HG02623 (cell line): ENCODE results near the gene ZNF268.
"Not testable (repeated sequence)": the region's sequence is repeated elsewhere in the genome, so short reads cannot be mapped to it uniquely, and the experiment has no call there.

Experiments used
- ATAC-seq: cut with Tn5 transposase; IDR thresholded peaks from one replicate; pipeline ENCODE4 v1.9.1; 2021; ENCODE audit warnings: moderate library complexity; ENCODE audit not compliant: unreplicated experiment

The ZNF268 gene

DNA sequence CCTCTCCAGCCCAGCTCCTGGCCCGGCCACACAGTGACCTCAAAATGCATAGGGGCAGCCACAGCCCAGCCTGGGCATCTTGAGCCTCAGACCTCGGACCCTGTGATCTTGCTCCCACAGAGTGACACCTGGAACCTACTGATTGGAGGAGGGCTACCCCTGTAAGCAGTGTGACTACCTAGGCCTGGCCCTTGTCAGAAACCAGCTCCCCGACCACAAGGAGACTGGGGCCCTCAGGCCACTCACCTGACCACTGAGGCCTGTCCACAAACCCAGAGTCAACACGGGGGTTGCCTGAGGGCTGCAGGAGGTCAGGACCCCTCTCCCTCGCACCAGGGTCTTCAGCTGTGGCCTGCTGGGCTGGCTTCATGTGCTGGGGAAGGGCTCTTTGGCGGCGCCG, 45.4 kb downstream of the ZNF268 start:
- no peak for ATAC-seq

DNA sequence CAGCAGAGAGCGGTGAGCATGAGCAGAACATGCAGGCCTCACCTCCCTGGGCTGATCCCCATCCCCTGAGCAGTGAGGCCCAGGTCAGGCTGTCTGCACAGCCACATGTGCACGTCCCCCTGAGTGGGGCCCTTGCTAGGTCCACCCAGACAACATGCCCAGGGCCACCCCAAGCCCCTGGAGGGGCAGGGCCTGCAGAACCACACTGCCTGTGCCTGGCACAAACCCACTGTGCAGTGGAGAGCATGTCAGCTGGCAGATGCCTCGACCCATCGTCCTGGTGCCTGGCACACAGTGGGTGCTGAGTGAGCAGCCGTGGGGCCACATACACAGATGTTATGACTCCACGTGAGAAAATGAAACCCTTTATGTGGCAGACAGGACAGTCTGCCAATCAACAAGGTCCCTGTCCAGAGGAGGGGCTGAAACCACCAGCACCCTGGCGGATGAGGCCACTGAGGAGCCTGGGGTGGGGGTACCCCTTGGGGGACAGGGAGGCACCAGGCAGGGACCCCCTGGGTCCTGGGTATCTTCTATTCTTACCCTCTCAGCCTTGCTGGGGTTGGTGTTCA, 46.1 kb downstream of the ZNF268 start:
- no peak for ATAC-seq

DNA sequence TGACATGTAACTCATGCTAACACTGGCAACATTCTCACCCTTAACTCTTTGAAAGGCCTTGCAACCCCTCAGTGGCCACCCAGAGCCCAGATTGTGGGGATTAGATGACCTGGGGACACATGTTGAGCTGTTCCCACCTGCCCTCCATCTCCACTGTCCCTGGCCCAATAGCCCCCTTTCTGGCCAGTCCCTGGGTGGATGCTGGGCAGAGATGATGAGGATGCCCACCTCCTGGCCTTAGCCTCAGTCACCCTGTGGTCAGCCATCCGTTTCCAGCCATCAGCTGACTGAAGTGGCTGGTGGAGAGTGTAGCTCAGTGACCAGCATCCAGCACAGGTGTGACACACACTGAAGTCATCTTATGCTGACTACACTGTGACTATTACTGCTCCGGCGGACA, 49.7 kb downstream of the ZNF268 start:
- ATAC-seq: no peak

DNA sequence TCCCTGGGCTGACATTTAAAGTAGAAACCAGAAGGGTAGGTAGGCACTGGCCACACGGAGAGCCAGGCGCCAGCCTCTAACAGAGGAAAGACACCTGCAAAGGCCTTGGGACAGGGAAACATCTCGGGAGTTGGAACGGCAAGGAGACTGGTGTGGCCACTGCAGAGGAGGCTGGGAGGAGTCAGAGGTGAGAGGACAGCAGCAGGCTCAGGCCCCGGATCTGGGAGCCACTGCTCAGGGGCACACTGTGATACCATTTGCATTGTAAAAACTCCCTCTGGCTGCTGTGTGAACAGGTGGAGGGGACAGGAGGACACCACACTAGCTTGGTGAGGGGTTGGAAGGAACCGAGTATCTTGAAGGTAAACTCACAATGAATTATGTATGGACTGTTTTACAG, 51.7 kb downstream of the ZNF268 start:
- no peak for ATAC-seq

DNA sequence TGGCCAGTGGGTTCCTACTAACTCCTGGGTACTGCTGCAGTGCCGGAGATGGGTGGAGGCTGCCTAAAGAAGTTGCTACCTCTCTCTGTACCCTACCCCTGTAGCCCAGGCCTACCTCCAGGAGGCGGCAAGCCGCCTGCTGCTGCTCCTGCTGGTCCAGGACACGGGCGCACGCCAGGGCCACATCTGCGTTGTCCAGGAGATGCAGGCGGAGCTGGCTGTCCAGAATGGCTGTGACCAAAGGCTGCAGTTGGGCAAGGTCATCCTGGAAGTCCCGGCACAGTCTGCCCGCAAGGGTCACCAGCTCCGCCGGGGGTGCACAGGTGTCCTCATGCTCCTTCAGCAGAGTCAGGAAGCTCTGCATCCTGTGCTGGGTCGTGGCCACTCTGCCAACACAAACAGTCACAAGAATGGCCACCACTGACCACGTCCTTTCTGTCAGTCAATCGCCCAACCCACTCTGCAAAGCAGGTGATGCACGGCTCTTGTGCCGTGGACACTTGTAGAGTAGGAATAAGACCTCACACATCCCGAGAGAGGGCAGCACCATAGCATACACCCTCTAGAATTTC, 52.8 kb downstream of the ZNF268 start:
- no peak for ATAC-seq

DNA sequence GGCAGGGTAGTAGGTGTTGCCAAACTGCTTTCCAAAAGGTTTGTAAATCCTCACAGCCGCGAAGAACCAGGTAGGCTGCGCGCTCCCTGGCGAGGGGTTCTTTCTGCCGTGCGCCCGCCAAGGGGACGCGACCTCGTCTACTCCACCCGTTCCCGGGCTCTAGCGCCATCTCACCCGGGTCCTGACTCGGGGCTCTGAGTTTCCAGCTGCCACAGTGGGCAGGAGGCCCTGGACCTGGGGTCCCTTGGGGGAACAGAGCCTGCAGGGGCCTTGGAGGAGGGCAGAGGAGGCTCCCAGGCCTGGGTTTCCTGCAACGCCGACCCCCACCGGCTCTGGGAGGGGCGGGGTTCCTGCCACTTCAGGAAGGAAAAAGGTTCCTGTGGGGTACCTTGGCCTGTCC, 53.7 kb downstream of the ZNF268 start:
- no peak for ATAC-seq

DNA sequence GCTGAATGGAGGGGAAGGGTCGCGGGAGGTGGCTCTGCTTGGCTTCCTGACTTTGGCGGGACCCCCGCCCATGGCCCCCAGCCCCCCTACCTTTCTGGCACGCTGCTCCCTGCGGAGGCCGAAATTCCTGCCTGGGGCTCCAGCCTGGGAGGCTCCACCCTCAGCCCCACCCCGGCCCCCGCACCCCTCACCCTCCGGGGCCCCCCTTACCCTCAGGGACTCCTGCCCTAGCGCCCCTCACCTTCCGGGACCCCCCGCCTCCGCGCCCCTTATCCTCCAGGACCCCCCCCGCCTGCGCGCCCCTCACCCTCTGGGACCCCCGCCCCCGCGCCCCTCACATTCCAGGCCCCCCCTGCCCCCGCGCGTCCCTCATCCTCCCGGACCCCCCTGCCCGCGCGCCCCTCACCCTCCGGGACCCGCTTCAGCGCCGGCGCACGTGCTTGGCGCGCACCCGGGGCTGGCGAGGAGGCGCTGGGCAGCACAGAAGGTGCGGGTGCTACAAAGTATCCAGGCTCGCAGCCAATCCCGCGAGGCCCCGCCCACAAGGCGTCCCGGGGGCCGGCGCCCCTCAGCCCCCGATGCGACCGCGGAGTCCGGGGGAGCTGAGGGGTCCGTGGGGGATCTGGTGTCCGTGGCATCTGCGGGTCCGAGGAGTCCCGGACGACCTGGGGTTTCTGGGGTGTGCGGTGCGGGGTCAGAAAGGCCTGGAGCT, 54.3 kb downstream of the ZNF268 start, which contains the start of gene ANHX:
TSS of gene ANHX (minus strand) at position 477 of the 712 bp plus-strand sequence. CDS start 1,521 bp downstream, outside the sequence.
- ATAC-seq: no peak

DNA sequence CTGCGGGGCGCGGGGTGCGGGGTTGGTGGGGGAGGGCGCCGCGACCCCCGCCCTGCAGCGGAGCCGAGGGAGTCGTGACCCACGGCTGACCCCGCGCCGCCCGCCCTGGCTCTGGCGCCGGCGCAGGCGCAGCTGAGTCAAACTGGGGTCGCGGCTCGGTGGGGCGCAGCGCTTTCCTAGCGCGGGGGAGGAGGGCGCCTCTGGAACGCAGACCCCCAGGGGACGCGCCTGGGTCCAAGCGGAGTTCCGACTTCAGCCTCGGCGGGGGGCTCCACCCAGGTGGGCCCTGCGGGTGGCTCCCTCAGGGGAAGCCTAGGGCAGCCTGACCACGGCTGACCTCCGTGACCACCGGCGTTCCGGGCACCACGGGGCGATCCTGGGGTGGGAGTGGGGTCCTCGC, 54.8 kb downstream of the ZNF268 start:
- ATAC-seq: no peak

DNA sequence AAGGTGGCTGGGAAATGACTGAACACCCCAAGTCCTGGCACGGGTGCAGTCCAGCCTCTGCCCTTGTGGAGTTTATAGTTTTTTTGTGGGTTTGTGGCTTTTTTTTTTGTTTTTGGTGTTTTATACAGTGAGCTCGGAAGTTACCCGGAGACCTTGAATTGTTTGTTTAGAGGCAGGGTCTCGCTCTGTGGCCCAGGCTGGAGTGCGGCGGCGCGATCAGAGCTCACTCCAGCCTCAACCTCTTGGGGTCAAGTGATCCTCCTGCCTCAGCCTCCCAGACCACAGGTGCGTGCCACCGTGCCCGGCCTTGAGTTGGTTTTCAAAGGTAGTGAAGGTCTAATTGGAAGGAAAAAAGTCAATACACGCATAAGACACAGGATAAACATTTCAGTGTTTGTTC, 55.3 kb downstream of the ZNF268 start:
- ATAC-seq: no peak

DNA sequence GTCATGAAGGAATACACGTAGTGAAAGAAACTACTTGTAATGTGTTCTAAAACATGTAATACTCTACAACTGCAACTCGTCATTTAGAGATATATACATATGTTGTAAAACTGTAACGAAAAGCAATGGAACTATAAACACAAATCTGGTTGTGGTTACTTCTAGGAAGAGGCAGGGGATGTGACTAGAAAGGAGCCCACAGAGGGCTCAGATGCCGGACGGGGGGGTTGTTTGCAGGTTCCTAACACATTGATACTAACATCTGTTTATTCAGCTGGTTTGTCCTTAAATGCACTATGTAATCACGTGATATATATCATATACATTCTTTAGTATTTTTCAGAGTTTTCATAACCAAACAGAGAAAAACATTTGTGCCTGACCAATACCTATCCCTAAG, 70.4 kb downstream of the ZNF268 start:
- no peak for ATAC-seq

DNA sequence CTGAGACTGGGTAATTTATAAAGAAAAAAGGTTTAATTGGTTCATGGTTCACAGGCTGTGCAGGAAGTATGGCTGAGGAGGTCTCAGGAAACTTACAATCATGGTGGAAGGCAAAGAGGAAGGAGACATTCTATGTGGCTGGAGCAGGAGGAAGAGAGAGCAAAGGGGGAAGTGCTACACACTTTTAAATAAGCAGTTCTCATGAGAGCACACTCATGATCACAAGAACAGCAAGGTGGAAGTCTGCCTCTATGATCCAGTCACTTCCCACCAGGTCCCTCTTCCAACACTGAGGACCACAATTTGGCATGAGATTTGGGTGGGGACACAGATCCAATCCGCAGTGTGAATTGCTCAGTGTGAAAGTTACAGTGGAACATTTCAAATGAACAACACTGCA, 74.5 kb downstream of the ZNF268 start:
- not testable (repeated sequence) for ATAC-seq

DNA sequence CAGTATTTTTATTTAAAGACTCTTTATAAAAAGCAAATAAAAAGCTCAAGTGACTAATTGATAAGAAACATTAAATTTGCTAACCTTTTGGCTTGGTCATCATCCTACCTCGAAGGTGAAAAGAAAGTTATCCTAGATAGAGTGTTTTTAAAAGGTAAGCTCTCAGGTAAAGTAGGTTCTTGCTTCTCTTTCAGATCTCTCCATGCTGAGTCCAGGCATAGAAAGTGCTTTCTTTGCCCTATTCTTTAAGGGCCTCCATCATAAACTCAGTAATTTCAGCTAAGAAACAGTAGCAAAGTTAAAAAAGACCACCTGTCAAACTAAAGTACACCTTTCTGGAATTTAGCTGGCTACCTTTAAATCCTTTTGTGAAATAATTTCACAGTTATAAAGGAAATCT, 75.0 kb downstream of the ZNF268 start:
- no peak for ATAC-seq

DNA sequence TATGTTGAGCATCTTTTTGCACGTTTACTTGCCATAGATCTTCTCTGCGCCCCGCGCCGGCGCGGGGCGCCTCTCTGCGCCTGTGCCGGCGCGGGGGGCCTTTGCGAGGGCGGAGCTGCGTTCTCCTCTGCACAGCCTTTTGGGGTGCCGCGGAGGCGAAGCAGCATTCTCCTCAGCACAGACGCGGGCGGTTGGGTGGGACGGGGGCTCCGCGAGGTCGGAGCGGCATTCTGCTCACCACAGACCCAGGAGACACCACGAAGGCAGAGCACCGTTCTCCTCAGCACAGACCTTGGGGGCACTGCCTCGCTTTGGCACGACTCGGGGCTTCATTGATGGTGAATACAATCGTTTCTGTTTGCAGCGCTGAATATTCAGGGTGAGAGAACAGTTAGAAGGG, 82.9 kb downstream of the ZNF268 start:
- ATAC-seq: no peak
